Hepatocyte (in vitro differentiated cells): Measurements from ENCODE around the gene FBN1. TPM values are rescaled to one million over a fixed set of nuclear protein-coding genes. Genes with fewer than 3 reads are reported as not detected.

ENCODE experiments used
- DNase-seq: peaks from one replicate; pipeline ENCODE4 v3.0.0-alpha.2; 2016; ENCODE audit warnings: low spot score
- H2AFZ ChIP-seq: fragments of 200-600 bp; sonication (generic); 2 replicates; pipeline ENCODE4 v1.6.0; 2016; ENCODE audit warnings: antibody characterized with exemption, mild to moderate bottlenecking
- H3K27ac ChIP-seq: fragments of 200-600 bp; sonication (generic); 2 replicates; pipeline ENCODE4 v1.5.1; 2016; ENCODE audit warnings: mild to moderate bottlenecking
- H3K27me3 ChIP-seq: fragments of 200-600 bp; sonication (generic); 2 replicates; pipeline ENCODE4 v1.6.1; 2016
- H3K36me3 ChIP-seq: fragments of 200-600 bp; sonication (generic); replicated peaks from 2 replicates; pipeline ENCODE4 v1.5.1; 2016; ENCODE audit warnings: low read depth; ENCODE audit not compliant: insufficient read depth
- H3K4me1 ChIP-seq: fragments of 200-600 bp; sonication (generic); 2 replicates; pipeline ENCODE4 v1.5.1; 2016; ENCODE audit warnings: mild to moderate bottlenecking, moderate library complexity; ENCODE audit not compliant: insufficient read depth
- H3K4me2 ChIP-seq: fragments of 200-600 bp; sonication (generic); 2 replicates; pipeline ENCODE4 v1.6.0; 2016
- H3K4me3 ChIP-seq: fragments of 200-600 bp; sonication (generic); 2 replicates; pipeline ENCODE4 v1.5.1; 2016; ENCODE audit warnings: mild to moderate bottlenecking
- H3K79me2 ChIP-seq: fragments of 200-600 bp; sonication (generic); 2 replicates; pipeline ENCODE4 v1.6.0; 2017; ENCODE audit warnings: mild to moderate bottlenecking
- H3K9me2 ChIP-seq: fragments of 200-600 bp; sonication (generic); replicated peaks from 2 replicates; pipeline ENCODE4 v1.6.0; 2017; ENCODE audit warnings: mild to moderate bottlenecking; ENCODE audit not compliant: insufficient read depth
- H3K9me3 ChIP-seq: fragments of 200-600 bp; sonication (generic); 2 replicates; pipeline ENCODE4 v1.5.1; 2016; ENCODE audit warnings: low read depth, mild to moderate bottlenecking
- H4K20me1 ChIP-seq: fragments of 200-600 bp; sonication (generic); 2 replicates; pipeline ENCODE4 v1.6.0; 2016; ENCODE audit warnings: mild to moderate bottlenecking; ENCODE audit not compliant: insufficient read depth, poor library complexity, severe bottlenecking
- CTCF ChIP-seq: fragments of 200-600 bp; sonication (generic); IDR thresholded peaks from 2 replicates; pipeline ENCODE4 v1.5.1; 2016; ENCODE audit warnings: antibody characterized with exemption, mild to moderate bottlenecking; ENCODE audit not compliant: poor library complexity
- EZH2 ChIP-seq: fragments of 200-600 bp; sonication (generic); IDR thresholded peaks from 2 replicates; pipeline ENCODE4 v1.6.1; 2016; ENCODE audit warnings: antibody characterized with exemption, mild to moderate bottlenecking, borderline replicate concordance
- EZH2phosphoT487 ChIP-seq: fragments of 200-600 bp; sonication (generic); IDR thresholded peaks from one replicate; pipeline ENCODE4 v1.6.1; 2018; ENCODE audit warnings: antibody characterized with exemption, mild to moderate bottlenecking, low read depth, moderate library complexity; ENCODE audit not compliant: unreplicated experiment, severe bottlenecking
- WGBS: methylation state at CpG from one replicate; pipeline ENCODE4 v1.1.6; 2016; ENCODE audit warnings: low lambda C conversion rate; ENCODE audit errors: missing lambda C conversion rate; 5-methylcytosine and 5-hydroxymethylcytosine counted together
- polyA plus RNA-seq: library from polyadenylated mRNA; unstranded; fragments of >200 nt; fragmentation: Nextera tagmentation; extraction: Ambion mirVana; gene quantifications from 2 replicates; pipeline ENCODE4 v1.2.1, GENCODE V29; 2016
- total RNA-seq: library from RNA; depleted of rRNA; stranded (reverse); fragments of >200 nt; gene quantifications from 2 replicates; pipeline ENCODE4 v1.2.3, GENCODE V29; 2014

Gene FBN1
- total and polyA plus RNA-seq, 2 experiments from 2014 or later = 76.6 to 199 TPM

- 94% methylated on average over 2 of the region's 2 CpGs for WGBS
- no peaks in the 10 kb centered on the region for H3K9me2 ChIP-seq
These were observed 262.5 kb downstream of the FBN1 start for GRCh38 chr15:48383031-48383430.

GRCh38 chr15:48381861-48382260 is 263.6 kb downstream of the FBN1 start:
- no peaks in the 10 kb centered on the region for H3K79me2 ChIP-seq

More at GRCh38 chr15:48383031-48383430, 262.5 kb downstream of the FBN1 start:
- H4K20me1 ChIP-seq = no peaks in the 10 kb centered on the region
- no peaks in the 10 kb centered on the region for H3K79me2 ChIP-seq
- H3K4me1 ChIP-seq = no peaks in the 10 kb centered on the region
- H3K36me3 ChIP-seq = no peaks in the 10 kb centered on the region
- H3K9me3 ChIP-seq = no peaks in the 10 kb centered on the region
- H3K27me3 ChIP-seq = no peaks in the 10 kb centered on the region
- no peak overlapping the region for H3K4me2 ChIP-seq
- no peak overlapping the region for H2AFZ ChIP-seq
- TF ChIP-seq EZH2 (no peak), EZH2phosphoT487 (no peak), CTCF (no peak)
- H3K27ac ChIP-seq = no peak overlapping the region
- no peak for DNase-seq
- no peak overlapping the region for H3K4me3 ChIP-seq

GRCh38 chr15:48380198-48380597 is 265.3 kb downstream of the FBN1 start:
- Histone ChIP-seq H3K79me2 (no peaks in the 10 kb centered on the region), H3K27me3 (no peaks in the 10 kb centered on the region), H3K36me3 (no peaks in the 10 kb centered on the region), H3K4me3 (no peak overlapping the region), H2AFZ (no peak overlapping the region), H3K4me1 (no peaks in the 10 kb centered on the region), H3K9me2 (no peaks in the 10 kb centered on the region), H3K4me2 (no peak overlapping the region), H4K20me1 (no peaks in the 10 kb centered on the region), H3K27ac (no peak overlapping the region), H3K9me3 (no peaks in the 10 kb centered on the region)
- 81% methylated on average over 4 of the region's 4 CpGs for WGBS
- DNase-seq = no peak
- TF ChIP-seq EZH2phosphoT487 (no peak), EZH2 (no peak), CTCF (no peak)

More at GRCh38 chr15:48381861-48382260, 263.6 kb downstream of the FBN1 start:
- Histone ChIP-seq H2AFZ (no peak overlapping the region), H3K4me2 (no peak overlapping the region), H3K4me1 (no peaks in the 10 kb centered on the region), H3K36me3 (no peaks in the 10 kb centered on the region), H3K9me3 (no peaks in the 10 kb centered on the region), H3K27me3 (no peaks in the 10 kb centered on the region), H4K20me1 (no peaks in the 10 kb centered on the region), H3K4me3 (no peak overlapping the region), H3K27ac (no peak overlapping the region), H3K9me2 (no peaks in the 10 kb centered on the region)
- no peak for DNase-seq
- WGBS = 58% methylated on average over 4 of the region's 4 CpGs
- no peak for TF ChIP-seq CTCF
- no peak for TF ChIP-seq EZH2
- TF ChIP-seq EZH2phosphoT487 = no peak

GRCh38 chr15:48375767-48376166 is 269.7 kb downstream of the FBN1 start:
- 88% methylated on average over 2 of the region's 2 CpGs for WGBS
- Histone ChIP-seq H3K36me3 (no peaks in the 10 kb centered on the region), H3K4me1 (no peaks in the 10 kb centered on the region), H3K4me2 (no peak overlapping the region), H3K4me3 (no peak overlapping the region), H2AFZ (no peak overlapping the region), H3K9me3 (no peaks in the 10 kb centered on the region), H4K20me1 (no peaks in the 10 kb centered on the region), H3K27ac (no peak overlapping the region), H3K9me2 (no peaks in the 10 kb centered on the region), H3K27me3 (no peaks in the 10 kb centered on the region), H3K79me2 (no peaks in the 10 kb centered on the region)
- DNase-seq = no peak
- TF ChIP-seq EZH2phosphoT487 (no peak), EZH2 (no peak), CTCF (no peak)
